Tibial nerve (tissue), 4 donors: Measurements from ENCODE around the gene ADRM1.

Experiments
- EP300 ChIP-seq, 2 donors: sonication (generic); formaldehyde crosslinking; IDR thresholded peaks; one replicate each; pipeline ENCODE4 v1.6.1; 2017; ENCODE audit warnings: antibody characterized with exemption in 2 of 2, mild to moderate bottlenecking in 1 of 2
- POLR2A ChIP-seq, 2 donors: fragments of 450-650 bp; IDR thresholded peaks; one replicate each; pipeline ENCODE4 v1.6.1; 2017; ENCODE audit warnings: antibody characterized with exemption in 2 of 2, mild to moderate bottlenecking in 2 of 2, moderate library complexity in 2 of 2
- TF ChIP-seq, protein P1 (sequence below), 5 experiments: fragments of 200-600 bp in 3 of 5; fragments of 450-650 bp in 2 of 5; sonication (generic) in 3 of 5; IDR thresholded peaks; one replicate each; pipeline ENCODE4 v1.5.1; 2016 to 2019; ENCODE audit warnings: antibody characterized with exemption in 5 of 5, mild to moderate bottlenecking in 3 of 5, moderate library complexity in 2 of 5

DNA sequence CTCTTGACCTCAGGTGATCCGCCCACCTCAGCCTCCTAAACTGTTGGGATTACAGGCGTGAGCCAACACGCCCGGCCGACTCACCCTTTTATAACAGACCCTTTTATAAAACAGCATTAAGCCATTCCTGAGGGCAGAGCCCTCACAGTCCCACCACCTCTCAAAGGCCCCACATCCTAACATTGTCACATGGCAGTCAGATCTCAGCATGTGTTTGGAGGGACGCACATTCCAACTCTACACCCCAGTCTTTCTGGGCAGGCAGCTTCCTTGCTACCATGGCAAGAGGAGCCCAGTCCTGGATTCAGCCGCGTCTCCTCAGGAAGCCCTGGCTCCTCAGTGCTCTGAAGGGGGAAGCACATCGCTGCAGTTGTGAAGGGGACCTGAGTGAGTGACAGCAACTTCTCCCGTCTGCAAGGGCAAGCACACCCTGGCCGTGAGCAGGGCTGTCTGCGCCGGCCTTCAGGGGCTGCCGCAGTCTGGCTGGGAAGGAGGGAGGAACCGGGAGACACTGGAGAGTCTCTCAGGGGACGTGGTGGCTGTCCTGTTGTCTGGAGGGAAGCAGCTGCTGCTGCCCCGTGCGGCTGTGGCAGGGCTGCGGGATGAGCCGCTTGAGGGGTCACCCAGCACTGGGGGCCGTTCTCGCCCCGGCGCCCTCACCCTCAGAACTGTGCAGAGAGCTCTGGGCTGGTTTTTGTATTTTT lies 48.6 kb upstream of the ADRM1 start:
- TF ChIP-seq POLR2A (IDR thresholded peaks at IDR 0.05) (no peak), EP300 (IDR thresholded peaks at IDR 0.05) (no peak)
- TF ChIP-seq, protein P1, sequence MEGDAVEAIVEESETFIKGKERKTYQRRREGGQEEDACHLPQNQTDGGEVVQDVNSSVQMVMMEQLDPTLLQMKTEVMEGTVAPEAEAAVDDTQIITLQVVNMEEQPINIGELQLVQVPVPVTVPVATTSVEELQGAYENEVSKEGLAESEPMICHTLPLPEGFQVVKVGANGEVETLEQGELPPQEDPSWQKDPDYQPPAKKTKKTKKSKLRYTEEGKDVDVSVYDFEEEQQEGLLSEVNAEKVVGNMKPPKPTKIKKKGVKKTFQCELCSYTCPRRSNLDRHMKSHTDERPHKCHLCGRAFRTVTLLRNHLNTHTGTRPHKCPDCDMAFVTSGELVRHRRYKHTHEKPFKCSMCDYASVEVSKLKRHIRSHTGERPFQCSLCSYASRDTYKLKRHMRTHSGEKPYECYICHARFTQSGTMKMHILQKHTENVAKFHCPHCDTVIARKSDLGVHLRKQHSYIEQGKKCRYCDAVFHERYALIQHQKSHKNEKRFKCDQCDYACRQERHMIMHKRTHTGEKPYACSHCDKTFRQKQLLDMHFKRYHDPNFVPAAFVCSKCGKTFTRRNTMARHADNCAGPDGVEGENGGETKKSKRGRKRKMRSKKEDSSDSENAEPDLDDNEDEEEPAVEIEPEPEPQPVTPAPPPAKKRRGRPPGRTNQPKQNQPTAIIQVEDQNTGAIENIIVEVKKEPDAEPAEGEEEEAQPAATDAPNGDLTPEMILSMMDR (IDR thresholded peaks at IDR 0.05), result no peak
